OCI-LY7 (cell line): Measurements from ENCODE around the gene LSAMP. TPM values are rescaled to one million over a fixed set of nuclear protein-coding genes. Genes with fewer than 3 reads are reported as not detected.

Source experiments
- BruUV-seq: library from RNA; stranded (reverse); fragments of 400-500 nt; replicated peaks from 2 replicates; lab custom pipeline; 2021; lab: Mats Ljungman, UMichigan
- CTCF ChIA-PET: fragments of 300-600 bp; sonication (Branson Sonifier 250); formaldehyde crosslinking; loops from one replicate; lab custom pipeline; 2022; ENCODE audit warnings: antibody characterized with exemption; ENCODE audit not compliant: unreplicated experiment; lab: Charles Lee
- POLR2A ChIA-PET: fragments of 300-600 bp; sonication (Branson Sonifier 250); formaldehyde crosslinking; loops from one replicate; lab custom pipeline; 2022; ENCODE audit warnings: antibody characterized with exemption; lab: Charles Lee
- DNase-seq: peaks from one replicate; pipeline ENCODE4 v3.0.0-alpha.2; 2015; ENCODE audit warnings: low spot score
- H2AFZ ChIP-seq: fragments of 200-600 bp; sonication (generic), shearing (Covaris generic); 2 replicates; pipeline ENCODE4 v1.6.1; 2014; ENCODE audit warnings: mild to moderate bottlenecking, antibody characterized with exemption, low read length, moderate library complexity
- H3K27ac ChIP-seq: fragments of 200-600 bp; sonication (generic); 2 replicates; pipeline ENCODE4 v1.5.1; 2014; ENCODE audit warnings: mixed run types, low read depth, mild to moderate bottlenecking, moderate library complexity, low read length, inconsistent platforms; ENCODE audit not compliant: poor library complexity, severe bottlenecking
- H3K36me3 ChIP-seq: fragments of 200-600 bp; sonication (generic); 2 replicates; pipeline ENCODE4 v1.6.1; 2014; ENCODE audit warnings: mild to moderate bottlenecking, antibody characterized with exemption, low read length, moderate library complexity, mixed read lengths; ENCODE audit not compliant: insufficient read depth
- H3K4me1 ChIP-seq: fragments of 200-600 bp; sonication (generic); 2 replicates; pipeline ENCODE4 v1.5.1; 2014; ENCODE audit warnings: mild to moderate bottlenecking, low read length; ENCODE audit not compliant: insufficient read depth, poor library complexity, severe bottlenecking
- H3K4me2 ChIP-seq: fragments of 200-600 bp; sonication (generic); 2 replicates; pipeline ENCODE4 v1.6.1; 2014; ENCODE audit warnings: mild to moderate bottlenecking, low read length
- H3K4me3 ChIP-seq: fragments of 200-600 bp; sonication (generic); 2 replicates; pipeline ENCODE4 v1.5.1; 2014; ENCODE audit warnings: mild to moderate bottlenecking, low read depth, low read length; ENCODE audit not compliant: poor library complexity, severe bottlenecking
- H3K79me2 ChIP-seq: fragments of 200-600 bp; sonication (generic); 2 replicates; pipeline ENCODE4 v1.6.1; 2016; ENCODE audit warnings: low read depth, mild to moderate bottlenecking, low read length, moderate library complexity, mixed read lengths; ENCODE audit not compliant: insufficient read depth
- H3K9me2 ChIP-seq: fragments of 200-600 bp; sonication (generic); 2 replicates; pipeline ENCODE4 v1.6.1; 2016; ENCODE audit warnings: mild to moderate bottlenecking, low read length, mixed read lengths; ENCODE audit not compliant: insufficient read depth
- H3K9me3 ChIP-seq: fragments of 200-600 bp; sonication (generic); 2 replicates; pipeline ENCODE4 v1.6.1; 2014; ENCODE audit warnings: mild to moderate bottlenecking, mixed run types, low read length, mixed read lengths
- H4K20me1 ChIP-seq: fragments of 200-600 bp; sonication (generic); 2 replicates; pipeline ENCODE4 v1.6.1; 2014; ENCODE audit warnings: mild to moderate bottlenecking, antibody characterized with exemption, low read length, moderate library complexity, mixed read lengths; ENCODE audit not compliant: insufficient read depth
- EZH2phosphoT487 ChIP-seq: fragments of 200-600 bp; sonication (generic); IDR thresholded peaks from 2 replicates; pipeline ENCODE4 v1.6.1; 2018; ENCODE audit warnings: low read depth, borderline replicate concordance, mild to moderate bottlenecking, mixed run types, antibody characterized with exemption, low read length, moderate library complexity, mixed read lengths
- intact Hi-C: fragments of 100-400 bp; cut with micrococcal nuclease; formaldehyde crosslinking; loops from one replicate; pipeline ENCODE4 v1.10.0; 2022; ENCODE audit not compliant: unreplicated experiment
- total RNA-seq, 2 experiments: library from RNA; depleted of rRNA in 1 of 2; stranded (reverse); fragments of >200 nt in 1 of 2; shearing (Covaris generic) in 1 of 2; gene quantifications; 2 replicates each; pipeline ENCODE4 v1.2.3, GENCODE V29; 2014 to 2022
- TF ChIP-seq, protein P1 (sequence below): fragments of 200-600 bp; sonication (generic); conservative IDR thresholded peaks from 2 replicates; pipeline ENCODE4 v1.5.1; 2014; ENCODE audit warnings: mild to moderate bottlenecking, antibody characterized with exemption, low read length, moderate library complexity, mixed read lengths

LSAMP gene
- total RNA-seq, 2 experiments from 2014 or later: 1.4 TPM; not detected in 1

DNA sequence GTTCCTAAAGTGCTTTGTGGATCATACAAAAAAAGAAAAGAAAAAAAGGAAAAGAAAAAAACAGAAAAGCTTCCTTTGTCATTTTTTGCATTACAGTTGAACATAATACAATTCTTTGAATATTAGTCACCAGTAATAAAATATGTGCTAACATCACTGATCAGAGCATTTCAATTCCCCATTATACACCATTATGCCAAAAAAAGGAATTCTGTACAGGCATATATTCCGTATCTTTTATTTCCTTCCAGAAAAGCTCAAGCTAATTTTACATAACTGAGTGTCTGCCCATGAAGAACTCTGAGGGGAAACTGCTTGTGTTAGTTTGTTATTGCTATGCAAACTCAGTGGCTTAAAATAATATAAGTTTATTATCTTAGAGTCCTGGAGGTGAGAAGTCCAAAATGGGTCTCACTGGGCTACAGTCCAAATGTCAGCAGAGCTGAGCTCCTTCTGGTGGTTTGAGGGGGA is 444.1 kb downstream of the LSAMP start:
- H2AFZ ChIP-seq: no peak overlapping the region
- ChIA-PET CTCF (no interaction called here), POLR2A (no interaction called here)
- intact Hi-C loops: no loop called here
- H3K79me2 ChIP-seq: no peaks in the 10 kb centered on the region
- no peaks in the 10 kb centered on the region for H3K9me3 ChIP-seq
- TF ChIP-seq, protein P1, sequence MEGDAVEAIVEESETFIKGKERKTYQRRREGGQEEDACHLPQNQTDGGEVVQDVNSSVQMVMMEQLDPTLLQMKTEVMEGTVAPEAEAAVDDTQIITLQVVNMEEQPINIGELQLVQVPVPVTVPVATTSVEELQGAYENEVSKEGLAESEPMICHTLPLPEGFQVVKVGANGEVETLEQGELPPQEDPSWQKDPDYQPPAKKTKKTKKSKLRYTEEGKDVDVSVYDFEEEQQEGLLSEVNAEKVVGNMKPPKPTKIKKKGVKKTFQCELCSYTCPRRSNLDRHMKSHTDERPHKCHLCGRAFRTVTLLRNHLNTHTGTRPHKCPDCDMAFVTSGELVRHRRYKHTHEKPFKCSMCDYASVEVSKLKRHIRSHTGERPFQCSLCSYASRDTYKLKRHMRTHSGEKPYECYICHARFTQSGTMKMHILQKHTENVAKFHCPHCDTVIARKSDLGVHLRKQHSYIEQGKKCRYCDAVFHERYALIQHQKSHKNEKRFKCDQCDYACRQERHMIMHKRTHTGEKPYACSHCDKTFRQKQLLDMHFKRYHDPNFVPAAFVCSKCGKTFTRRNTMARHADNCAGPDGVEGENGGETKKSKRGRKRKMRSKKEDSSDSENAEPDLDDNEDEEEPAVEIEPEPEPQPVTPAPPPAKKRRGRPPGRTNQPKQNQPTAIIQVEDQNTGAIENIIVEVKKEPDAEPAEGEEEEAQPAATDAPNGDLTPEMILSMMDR: no peak
- TF ChIP-seq EZH2phosphoT487: no peak
- H3K4me3 ChIP-seq: no peak overlapping the region
- H3K4me2 ChIP-seq: no peak overlapping the region
- no peaks in the 10 kb centered on the region for H3K36me3 ChIP-seq
- no peak overlapping the region for H3K27ac ChIP-seq
- no peaks in the 10 kb centered on the region for H3K4me1 ChIP-seq
- DNase-seq: no peak
- no peaks in the 10 kb centered on the region for H4K20me1 ChIP-seq
- no peaks in the 10 kb centered on the region for H3K9me2 ChIP-seq
- BruUV-seq: no TSS peak

DNA sequence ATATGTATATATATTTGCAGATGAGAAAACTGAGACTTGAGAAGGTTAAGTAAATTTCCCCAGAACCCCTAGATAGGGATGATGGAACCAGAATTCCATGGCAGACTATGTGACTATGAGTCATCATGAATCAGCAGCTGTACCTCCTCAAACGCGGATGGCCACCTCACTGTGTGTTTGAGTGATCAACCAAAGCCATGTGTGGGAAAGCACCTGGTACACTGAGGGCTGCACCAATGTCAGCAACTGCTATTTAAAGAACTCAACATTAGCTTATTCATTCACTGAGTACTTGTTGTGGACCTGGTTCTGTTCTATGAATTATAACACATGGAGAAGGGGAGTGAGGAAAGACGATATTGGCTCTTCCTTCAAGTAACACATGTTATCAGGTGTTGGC is 445.0 kb downstream of the LSAMP start:
- Histone ChIP-seq H2AFZ (no peak overlapping the region), H3K9me3 (no peaks in the 10 kb centered on the region), H3K4me1 (no peaks in the 10 kb centered on the region), H3K79me2 (no peaks in the 10 kb centered on the region), H3K27ac (no peak overlapping the region), H3K4me2 (no peak overlapping the region), H3K4me3 (no peak overlapping the region), H3K36me3 (no peaks in the 10 kb centered on the region), H3K9me2 (no peaks in the 10 kb centered on the region), H4K20me1 (no peaks in the 10 kb centered on the region)
- TF ChIP-seq EZH2phosphoT487: no peak
- TF ChIP-seq, protein P1: no peak
- POLR2A ChIA-PET: no interaction called here
- intact Hi-C loops: no loop called here
- CTCF ChIA-PET: no interaction called here
- BruUV-seq: no TSS peak
- DNase-seq: no peak

DNA sequence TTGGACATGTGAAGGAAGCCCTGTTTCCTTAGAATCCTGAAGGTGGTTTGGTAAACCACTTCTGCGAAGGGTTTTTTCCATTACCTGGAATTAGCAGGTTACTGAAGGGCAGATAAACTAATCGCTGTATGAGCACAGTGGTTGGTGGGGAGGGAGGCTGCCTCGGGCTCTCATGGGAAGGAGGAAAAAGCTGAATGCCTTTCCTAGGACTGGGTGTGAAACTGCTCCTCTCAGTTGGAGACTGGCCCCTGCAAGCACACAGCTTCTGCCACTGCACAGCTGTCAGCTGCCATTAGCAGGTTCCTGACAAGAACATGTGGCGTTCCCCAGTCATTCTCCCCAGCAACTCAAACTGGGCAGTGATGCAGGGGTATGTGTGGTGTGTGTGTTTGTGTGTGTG is 445.7 kb downstream of the LSAMP start:
- Histone ChIP-seq H3K4me3 (no peak overlapping the region), H2AFZ (no peak overlapping the region), H3K4me2 (no peak overlapping the region), H3K27ac (no peak overlapping the region), H3K4me1 (no peaks in the 10 kb centered on the region), H4K20me1 (no peaks in the 10 kb centered on the region), H3K79me2 (no peaks in the 10 kb centered on the region), H3K36me3 (no peaks in the 10 kb centered on the region), H3K9me3 (no peaks in the 10 kb centered on the region), H3K9me2 (no peaks in the 10 kb centered on the region)
- DNase-seq: no peak
- ChIA-PET POLR2A (no interaction called here), CTCF (no interaction called here)
- no TSS peak for BruUV-seq
- no peak for TF ChIP-seq EZH2phosphoT487
- TF ChIP-seq, protein P1: no peak
- intact Hi-C loops: no loop called here
